Memory B cell (primary cell): ENCODE data around the gene IL17RB.
A peak's percentile ranks its signal among the peaks of the same experiment; 100 is the strongest.

ENCODE experiments used
- ATAC-seq: fragments of 150-1000 bp; cut with Tn5 transposase; 2 replicates; pipeline ENCODE4 v1.10.0; 2021; ENCODE audit warnings: low read depth, mild to moderate bottlenecking, moderate library complexity
- DNase-seq, 2 donors: peaks; one replicate each; pipeline ENCODE4 v3.0.0; 2022; ENCODE audit warnings: low spot score in 2 of 2
- H3K27ac Mint-ChIP-seq: one replicate; pipeline ENCODE4 v1.8.0; 2022; ENCODE audit warnings: mild to moderate bottlenecking, moderate library complexity, mixed read lengths
- H3K27me3 Mint-ChIP-seq: one replicate; pipeline ENCODE4 v1.8.0; 2022; ENCODE audit warnings: mixed read lengths
- H3K36me3 Mint-ChIP-seq: one replicate; pipeline ENCODE4 v1.8.0; 2022; ENCODE audit warnings: mild to moderate bottlenecking, mixed read lengths
- H3K4me1 Mint-ChIP-seq: one replicate; pipeline ENCODE4 v1.8.0; 2022; ENCODE audit warnings: mixed read lengths
- H3K4me3 Mint-ChIP-seq: one replicate; pipeline ENCODE4 v1.8.0; 2022; ENCODE audit warnings: mild to moderate bottlenecking, moderate library complexity, mixed read lengths
- H3K9me3 Mint-ChIP-seq: one replicate; pipeline ENCODE4 v1.8.0; 2022; ENCODE audit warnings: mixed read lengths

The IL17RB gene

GRCh38 chr3:53846134-53846850 lies at the start of gene IL17RB, which contains the start of gene CHDH:
Gene IL17RB (plus strand): TSS chr3:53846568. CDS start chr3:53846589, 21 bp downstream.
Gene CHDH (minus strand): TSS chr3:53846419. CDS start chr3:53824008, 22,411 bp downstream.
- Mint-ChIP-seq H3K4me3 (peak within 1 kb of the TSS; percentile 76), H3K9me3 (no peaks in the 10 kb centered on the region), H3K27ac (no peak within 1 kb of the TSS), H3K4me1 (peaks cover 14% of the 10 kb centered on the region), H3K36me3 (no peaks in the 10 kb centered on the region), H3K27me3 (peaks cover 18% of the 10 kb centered on the region)
- ATAC-seq = peak; percentile 76
- DNase-seq = peak; percentile 22 to 33

GRCh38 chr3:53798144-53798543 lies 48.2 kb upstream of the IL17RB start:
- ATAC-seq (no peak), DNase-seq (no peak)
- Mint-ChIP-seq H3K36me3 (no peaks in the 10 kb centered on the region), H3K4me1 (no peaks in the 10 kb centered on the region), H3K4me3 (no peak overlapping the region), H3K9me3 (no peaks in the 10 kb centered on the region), H3K27me3 (peaks cover 6% of the 10 kb centered on the region), H3K27ac (no peak overlapping the region)

DNA sequence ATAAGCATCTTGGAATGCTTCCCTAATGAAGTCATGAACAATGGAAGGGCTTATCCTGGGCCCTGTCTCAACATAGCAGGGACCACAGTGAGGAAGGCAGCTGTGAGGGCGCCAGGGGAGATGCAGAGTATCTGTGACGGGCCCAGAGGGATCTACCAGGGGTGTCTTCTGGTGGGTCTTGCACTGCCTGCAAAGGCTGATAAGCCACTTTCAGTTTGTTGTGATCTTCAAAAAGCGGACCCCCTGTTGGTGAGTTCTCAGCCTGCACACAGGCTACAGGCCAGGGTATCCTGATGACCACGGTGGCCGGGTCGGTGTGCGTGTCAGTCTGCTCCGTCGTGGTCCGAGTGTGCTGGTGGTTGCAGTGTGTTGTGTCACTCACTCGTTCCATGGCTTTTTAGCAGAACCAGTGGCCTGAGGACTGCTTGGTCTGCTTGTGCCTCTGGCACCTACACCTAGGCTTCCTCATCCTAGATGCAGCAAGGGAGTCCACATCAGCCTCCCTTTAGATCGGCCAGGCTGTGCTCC lies 47.0 kb upstream of the IL17RB start:
- H3K4me1 Mint-ChIP-seq = no peaks in the 10 kb centered on the region
- DNase-seq (no peak), ATAC-seq (no peak)
- H3K36me3 Mint-ChIP-seq = no peaks in the 10 kb centered on the region
- H3K27ac Mint-ChIP-seq = no peak overlapping the region
- H3K4me3 Mint-ChIP-seq = no peak overlapping the region
- H3K27me3 Mint-ChIP-seq = peaks cover 6% of the 10 kb centered on the region
- no peaks in the 10 kb centered on the region for H3K9me3 Mint-ChIP-seq

GRCh38 chr3:53800041-53800906 lies 46.1 kb upstream of the IL17RB start:
- Mint-ChIP-seq H3K4me1 (no peaks in the 10 kb centered on the region), H3K27ac (no peak overlapping the region)
- DNase-seq = no peak

GRCh38 chr3:53801319-53801718 lies 45.0 kb upstream of the IL17RB start:
- Mint-ChIP-seq H3K36me3 (no peaks in the 10 kb centered on the region), H3K4me1 (peaks cover 4% of the 10 kb centered on the region), H3K27ac (no peak overlapping the region), H3K4me3 (no peak overlapping the region), H3K9me3 (no peaks in the 10 kb centered on the region), H3K27me3 (peaks cover 6% of the 10 kb centered on the region)
- DNase-seq = no peak
- no peak for ATAC-seq

More at GRCh38 chr3:53800041-53800906, 46.1 kb upstream of the IL17RB start:
- Mint-ChIP-seq H3K27me3 (peaks cover 2% of the 10 kb centered on the region), H3K36me3 (no peaks in the 10 kb centered on the region), H3K4me3 (no peak overlapping the region), H3K9me3 (no peaks in the 10 kb centered on the region)
- ATAC-seq = no peak

- H3K4me1 Mint-ChIP-seq = peaks cover 4% of the 10 kb centered on the region
- H3K27me3 Mint-ChIP-seq = peaks cover 8% of the 10 kb centered on the region
- no peaks in the 10 kb centered on the region for H3K9me3 Mint-ChIP-seq
- no peak overlapping the region for H3K4me3 Mint-ChIP-seq
- H3K27ac Mint-ChIP-seq = no peak overlapping the region
- DNase-seq = no peak
- ATAC-seq = no peak
- no peaks in the 10 kb centered on the region for H3K36me3 Mint-ChIP-seq
These were observed 44.0 kb upstream of the IL17RB start for GRCh38 chr3:53802256-53802880.

DNA sequence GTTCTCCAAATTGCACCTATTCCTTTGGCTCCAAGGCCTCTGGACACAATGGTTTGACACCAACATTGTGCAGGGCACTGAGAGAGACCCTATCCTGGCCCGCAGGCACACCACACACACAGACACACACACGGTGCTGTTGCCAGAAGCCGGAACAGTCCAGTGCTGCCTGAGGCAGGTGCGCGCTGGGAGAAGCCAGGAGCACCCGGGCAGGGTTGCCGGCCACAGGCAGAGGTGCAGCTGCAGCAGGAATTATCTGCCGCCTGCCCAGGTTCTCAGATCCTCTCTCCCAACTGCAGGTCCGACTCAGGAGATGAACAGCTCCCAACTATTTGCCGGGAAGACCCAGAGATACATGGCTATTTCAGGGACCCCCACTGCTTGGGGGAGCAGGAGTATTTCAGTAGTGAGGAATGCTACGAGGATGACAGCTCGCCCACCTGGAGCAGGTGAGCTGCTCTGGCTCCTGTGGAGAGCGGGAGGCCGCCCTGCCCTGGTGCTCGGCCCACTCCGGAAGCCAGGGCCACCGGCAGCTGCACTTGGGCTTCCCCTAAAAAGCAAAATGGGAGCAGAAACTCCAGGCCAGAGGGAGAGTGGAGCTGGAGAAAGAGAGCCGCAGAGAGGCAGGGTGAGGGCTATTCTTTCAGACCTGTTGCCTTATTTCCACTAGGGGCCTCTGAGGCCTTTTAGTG lies 43.1 kb upstream of the IL17RB start:
- Mint-ChIP-seq H3K4me3 (no peak overlapping the region), H3K36me3 (no peaks in the 10 kb centered on the region), H3K27ac (no peak overlapping the region), H3K9me3 (no peaks in the 10 kb centered on the region), H3K4me1 (peaks cover 4% of the 10 kb centered on the region), H3K27me3 (peaks cover 8% of the 10 kb centered on the region)
- DNase-seq = no peak
- no peak for ATAC-seq

DNA sequence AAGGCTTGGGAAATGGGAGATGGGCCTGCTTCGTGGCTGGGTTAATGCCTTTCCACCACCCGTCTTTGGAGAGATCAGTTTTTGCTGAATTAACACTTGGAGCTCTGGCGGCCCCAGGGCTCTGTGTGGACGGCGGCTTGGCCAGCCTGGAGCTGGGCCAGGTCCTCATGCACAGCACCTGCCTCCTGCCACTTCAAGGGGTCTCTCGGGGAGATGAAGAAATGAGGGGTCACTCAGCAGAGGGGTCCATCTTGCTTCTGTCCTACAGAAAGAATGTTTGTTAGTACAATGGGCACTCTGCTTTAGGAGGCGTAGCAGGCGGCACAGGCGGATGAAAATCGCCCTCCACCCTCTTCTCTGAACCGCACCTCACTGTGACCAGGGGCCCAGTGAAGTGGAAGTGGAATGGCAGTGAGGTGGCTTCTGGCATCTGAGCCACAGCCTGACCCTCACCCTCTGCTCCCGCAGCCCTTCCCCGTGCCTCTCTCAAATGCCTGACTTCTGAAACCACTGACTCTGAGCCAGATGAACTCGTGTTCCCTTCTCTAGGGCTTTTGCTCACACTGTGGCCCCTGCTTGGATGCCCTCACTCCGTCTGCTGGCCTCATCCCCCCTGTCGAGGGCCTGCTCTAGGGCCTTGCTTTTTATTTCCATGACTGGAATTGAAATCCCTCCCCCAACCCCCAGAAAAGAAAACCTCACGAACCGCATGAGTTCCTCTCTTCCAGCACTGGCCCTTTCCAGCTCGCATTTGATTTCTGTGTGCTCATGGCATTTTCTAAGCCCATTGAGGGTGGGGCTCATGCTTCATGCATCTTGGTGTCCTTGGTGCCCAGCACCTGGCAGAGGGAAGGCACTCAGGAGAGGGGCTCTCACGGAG lies 42.3 kb upstream of the IL17RB start:
- H3K27me3 Mint-ChIP-seq = peaks cover 8% of the 10 kb centered on the region
- no peak overlapping the region for H3K27ac Mint-ChIP-seq
- DNase-seq = no peak
- H3K9me3 Mint-ChIP-seq = no peaks in the 10 kb centered on the region
- ATAC-seq = no peak
- H3K4me1 Mint-ChIP-seq = peaks cover 4% of the 10 kb centered on the region
- no peak overlapping the region for H3K4me3 Mint-ChIP-seq
- H3K36me3 Mint-ChIP-seq = no peaks in the 10 kb centered on the region

- Mint-ChIP-seq H3K27me3 (peaks cover 8% of the 10 kb centered on the region), H3K9me3 (no peaks in the 10 kb centered on the region), H3K36me3 (no peaks in the 10 kb centered on the region), H3K27ac (no peak overlapping the region), H3K4me3 (no peak overlapping the region), H3K4me1 (peaks cover 4% of the 10 kb centered on the region)
- DNase-seq = no peak
- ATAC-seq = no peak
These were observed 41.5 kb upstream of the IL17RB start for GRCh38 chr3:53804697-53805462.

DNA sequence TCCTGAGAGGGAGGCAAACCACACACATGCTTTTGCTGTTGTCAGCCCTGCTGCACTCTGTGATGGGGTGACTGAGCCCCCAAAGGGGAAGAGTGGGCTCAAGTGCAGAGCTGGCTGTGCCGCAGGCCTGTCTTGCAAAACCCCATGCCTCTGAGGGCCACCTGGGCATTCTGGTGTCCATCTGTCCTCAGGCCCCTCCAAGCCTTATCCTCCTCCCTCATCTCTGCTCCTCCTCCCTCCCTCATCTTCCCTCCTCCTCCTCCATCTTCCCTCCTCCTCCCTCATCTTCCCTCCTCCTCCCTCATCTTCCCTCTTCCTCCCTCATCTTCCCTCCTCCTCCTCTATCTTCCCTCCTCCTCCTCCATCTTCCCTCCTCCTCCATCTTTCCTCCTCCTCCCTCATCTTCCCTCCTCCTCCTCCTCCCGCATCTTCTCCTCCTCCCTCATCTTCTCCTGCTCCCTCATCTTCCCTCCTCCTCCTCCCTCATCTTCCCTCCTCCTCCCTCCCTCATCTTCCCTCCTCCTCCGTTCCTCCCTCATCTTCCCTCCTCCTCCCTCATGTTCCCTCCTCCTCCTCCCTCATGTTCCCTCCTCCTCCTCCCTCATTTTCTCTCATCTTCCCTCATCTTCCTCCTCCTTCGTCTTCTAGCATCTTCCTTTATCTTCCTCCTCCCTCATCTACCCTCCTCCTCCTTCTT lies 40.8 kb upstream of the IL17RB start:
- Mint-ChIP-seq H3K27ac (no peak overlapping the region), H3K36me3 (no peaks in the 10 kb centered on the region), H3K4me1 (peaks cover 4% of the 10 kb centered on the region), H3K27me3 (peaks cover 8% of the 10 kb centered on the region), H3K4me3 (no peak overlapping the region), H3K9me3 (no peaks in the 10 kb centered on the region)
- ATAC-seq = no peak
- no peak for DNase-seq

DNA sequence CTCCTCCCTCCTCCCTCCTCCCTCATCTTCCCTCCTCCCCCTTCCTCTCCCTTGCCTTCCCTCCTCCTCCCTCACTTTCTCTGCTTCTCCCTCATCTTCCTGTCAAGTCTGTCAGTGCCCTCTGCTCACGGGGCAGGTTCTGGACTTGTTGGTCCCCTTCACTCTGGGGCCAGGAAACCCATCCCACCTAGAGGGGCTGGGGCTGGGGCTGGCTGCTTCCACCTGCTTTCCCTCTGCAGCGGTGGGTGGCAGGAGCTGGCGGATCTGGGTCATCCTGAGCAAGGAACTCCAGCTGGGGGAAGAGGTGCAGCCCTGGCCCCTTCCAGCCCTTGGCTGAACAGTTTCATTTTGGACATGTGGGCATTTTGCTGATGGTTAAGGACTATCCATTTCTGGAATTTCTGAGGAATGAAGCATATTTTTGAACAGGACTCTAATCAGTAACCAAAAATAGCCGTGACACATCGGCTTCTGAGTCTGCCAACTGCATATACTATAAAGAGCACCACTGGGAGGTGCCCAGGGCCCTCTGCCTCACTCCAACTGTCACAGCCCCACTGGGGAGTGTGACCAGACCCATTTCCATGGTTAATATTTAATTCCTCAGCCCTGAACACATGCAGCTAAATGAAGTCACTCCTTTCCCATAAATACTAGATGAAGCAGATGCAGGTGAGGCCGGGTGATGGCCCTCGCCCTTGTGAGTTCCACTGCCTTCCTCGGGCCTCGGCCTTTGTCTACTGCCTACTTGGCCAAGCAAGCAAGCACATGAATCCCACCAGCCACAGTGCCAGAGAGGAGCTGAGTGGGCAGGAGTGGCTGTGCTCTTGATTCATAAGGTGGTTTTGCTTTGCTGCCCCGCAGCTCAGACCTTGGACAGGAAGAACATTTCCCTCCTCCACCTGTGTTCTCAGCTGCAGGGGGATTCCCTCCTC lies 39.9 kb upstream of the IL17RB start:
- Mint-ChIP-seq H3K9me3 (no peaks in the 10 kb centered on the region), H3K36me3 (no peaks in the 10 kb centered on the region), H3K27me3 (peaks cover 8% of the 10 kb centered on the region), H3K4me1 (peaks cover 4% of the 10 kb centered on the region), H3K4me3 (no peak overlapping the region), H3K27ac (no peak overlapping the region)
- ATAC-seq (no peak), DNase-seq (no peak)
